KG1 (cell line): Measurements from ENCODE around the gene SNX12.
A peak's percentile ranks its signal among the peaks of the same experiment; 100 is the strongest.

Experiments used
- DNase-seq: peaks from one replicate; lab custom pipeline; 2025; lab: John Stamatoyannopoulos, UW

SNX12 gene

DNA sequence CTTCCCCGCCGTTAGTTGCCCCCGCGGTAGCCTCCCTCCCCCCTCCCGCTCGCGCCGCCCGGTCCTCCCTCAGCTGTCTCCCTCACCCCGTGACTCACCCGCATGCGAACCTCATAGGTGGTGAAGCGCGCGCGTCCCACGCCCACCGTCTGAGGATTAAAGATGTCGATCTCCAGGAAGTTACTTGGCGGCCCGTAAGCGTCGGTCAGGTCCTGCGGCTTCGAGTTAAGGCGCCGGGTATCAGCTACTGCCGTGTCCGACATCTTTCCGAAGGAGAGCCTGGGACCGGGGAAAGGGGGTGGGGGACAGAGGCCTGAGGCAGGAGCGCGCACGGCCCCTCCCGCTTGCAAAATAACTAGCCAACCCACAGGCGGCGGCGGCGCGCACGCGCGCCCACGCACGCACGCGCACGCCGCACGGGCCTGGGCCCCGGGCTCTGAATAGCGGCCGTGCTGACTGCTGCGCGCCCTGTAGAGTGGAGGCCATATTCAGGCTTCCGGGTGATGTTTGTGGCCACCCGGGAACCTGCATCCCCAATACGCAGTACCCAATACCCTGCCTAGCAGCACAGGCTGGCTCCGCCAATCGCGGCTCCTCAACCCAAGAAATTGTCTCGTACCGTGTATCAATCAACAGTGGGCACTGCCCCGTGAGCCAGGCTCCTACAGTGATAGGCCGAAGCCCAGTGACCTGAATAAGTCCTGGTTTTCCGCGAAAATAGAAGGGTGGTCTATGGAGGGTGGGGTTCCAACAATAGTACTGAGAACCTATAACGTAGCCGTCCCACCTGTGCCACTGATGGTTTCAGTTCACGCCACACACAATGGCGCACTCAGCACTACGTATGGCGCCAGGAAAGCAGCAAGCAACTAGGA is at the start of gene SNX12:
TSS of gene SNX12 (minus strand) at position 291 of the 875 bp plus-strand sequence. CDS start at position 263, 28 bp downstream.
- peak; percentile 59 for DNase-seq

DNA sequence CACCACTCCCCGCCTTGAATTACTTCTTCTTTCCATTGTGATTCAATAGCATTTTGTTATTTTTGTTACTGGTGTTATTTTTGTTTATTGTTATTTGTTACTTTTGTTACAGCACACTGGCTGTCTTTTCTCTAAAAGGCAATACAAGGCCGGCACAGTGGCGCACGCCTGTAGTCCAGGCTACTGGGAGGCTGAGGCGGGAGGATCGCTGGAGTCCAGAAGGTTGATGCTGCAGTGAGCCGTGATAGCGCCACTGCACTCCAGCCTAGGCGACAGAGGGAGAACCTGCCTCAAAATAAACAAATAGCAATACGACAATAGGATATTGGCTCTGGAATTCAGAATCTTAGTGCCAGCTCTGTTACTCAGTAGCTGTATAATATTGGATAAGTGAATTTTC is 49.2 kb upstream of the SNX12 start:
- DNase-seq = no peak

DNA sequence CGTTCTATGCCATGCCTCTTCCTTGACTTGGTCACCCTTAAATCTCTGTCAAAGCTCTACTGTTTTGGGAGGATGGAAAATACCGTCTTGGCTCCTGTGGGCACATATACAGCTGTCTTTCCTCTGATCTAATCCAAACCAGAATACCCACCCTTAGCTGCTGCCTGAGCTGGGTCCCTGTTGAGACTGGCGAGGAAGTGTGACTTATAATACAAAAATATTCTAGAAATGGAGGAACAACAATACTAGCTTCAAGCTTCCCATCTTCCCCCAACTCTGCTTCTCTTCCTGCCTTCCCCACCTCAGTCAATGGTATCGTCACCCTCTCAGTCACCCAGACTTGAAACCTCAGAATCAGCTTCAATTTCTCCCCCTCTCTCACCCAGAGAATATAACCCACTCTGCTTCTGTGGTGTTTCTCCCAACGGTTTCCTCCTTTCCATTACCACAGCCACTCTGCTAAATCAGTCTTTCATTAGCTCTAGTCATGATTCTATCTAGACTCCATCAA is 43.8 kb upstream of the SNX12 start:
- DNase-seq = peak; percentile 31

DNA sequence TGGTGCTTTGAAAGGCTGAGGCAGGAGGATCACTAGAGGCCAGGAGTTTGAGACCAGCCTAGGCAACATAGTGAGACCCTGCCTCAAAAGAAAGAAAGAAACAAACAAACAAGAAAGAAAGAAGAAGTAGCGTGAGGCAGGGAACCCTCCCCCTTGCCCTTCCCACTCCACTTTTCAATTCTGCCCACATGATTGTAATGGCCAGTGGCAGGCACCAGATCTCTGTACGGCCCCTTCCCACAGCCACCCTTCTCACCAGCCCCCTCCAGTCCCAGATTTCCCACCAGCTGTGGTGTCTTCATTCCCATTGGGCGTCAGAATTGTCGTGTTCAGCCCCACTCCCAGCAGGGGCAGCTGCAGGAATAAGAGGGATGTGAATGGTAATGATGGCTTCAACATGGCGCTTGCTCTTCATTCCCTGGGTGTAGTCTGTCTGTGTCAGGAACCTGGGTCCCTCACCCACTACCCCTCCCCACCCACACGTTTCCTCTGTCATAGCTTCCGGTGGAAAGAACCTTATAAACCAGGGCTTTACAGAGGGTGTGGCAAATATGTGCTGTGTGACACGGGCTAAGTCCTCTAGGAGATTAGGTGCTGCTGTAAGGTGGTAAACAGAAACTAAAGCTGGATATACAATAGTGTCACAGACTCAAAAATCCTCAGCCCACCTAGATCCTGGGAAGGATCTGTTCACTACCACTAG is 43.2 kb upstream of the SNX12 start, which contains the start of gene IL2RG:
TSS of gene IL2RG (minus strand) at position 437 of the 703 bp plus-strand sequence. CDS start at position 399, 38 bp downstream.
- peak; percentile 4 for DNase-seq

DNA sequence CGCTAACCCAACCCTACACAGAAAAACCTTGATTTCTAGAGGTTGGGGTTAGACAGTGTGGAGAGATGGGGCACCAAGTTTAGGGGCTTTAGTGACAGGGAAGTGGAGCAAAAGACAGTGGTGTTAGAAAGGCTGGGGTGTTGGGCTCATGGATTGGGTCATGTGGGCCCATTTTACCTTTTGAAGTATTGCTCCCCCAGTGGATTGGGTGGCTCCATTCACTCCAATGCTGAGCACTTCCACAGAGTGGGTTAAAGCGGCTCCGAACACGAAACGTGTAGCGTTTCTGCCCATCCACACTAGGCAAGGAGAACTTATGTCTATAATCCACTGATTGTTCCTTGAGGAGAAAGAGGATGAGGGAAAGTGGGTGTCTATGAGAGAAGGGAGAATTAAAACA is 40.9 kb upstream of the SNX12 start:
- DNase-seq = no peak

DNA sequence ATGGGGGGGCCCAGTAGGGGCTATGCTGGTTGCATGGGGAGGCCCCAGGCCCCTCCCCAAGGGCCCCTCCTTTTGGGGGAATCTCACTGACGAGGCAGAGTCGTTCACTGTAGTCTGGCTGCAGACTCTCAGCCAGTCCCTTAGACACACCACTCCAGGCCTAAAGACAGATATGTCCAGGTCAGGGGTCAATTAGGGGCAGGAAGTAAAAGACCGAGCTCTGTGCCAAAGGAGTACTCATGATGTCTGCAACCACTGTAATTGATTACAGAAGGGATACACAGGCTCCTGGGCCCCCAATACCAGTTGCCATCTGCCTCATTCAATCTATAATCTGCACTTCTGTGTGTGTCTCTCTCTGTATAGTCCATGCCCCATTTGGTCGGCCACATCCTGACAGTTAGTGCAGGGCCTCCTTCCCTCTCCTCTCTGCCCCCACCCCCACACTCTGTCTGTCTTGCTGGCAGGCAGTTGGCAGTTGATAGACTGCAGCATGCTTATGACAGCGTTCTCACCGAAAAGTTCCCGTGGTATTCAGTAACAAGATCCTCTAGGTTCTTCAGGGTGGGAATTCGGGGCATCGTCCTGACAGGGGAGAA is 39.7 kb upstream of the SNX12 start:
- DNase-seq = peak; percentile 9

DNA sequence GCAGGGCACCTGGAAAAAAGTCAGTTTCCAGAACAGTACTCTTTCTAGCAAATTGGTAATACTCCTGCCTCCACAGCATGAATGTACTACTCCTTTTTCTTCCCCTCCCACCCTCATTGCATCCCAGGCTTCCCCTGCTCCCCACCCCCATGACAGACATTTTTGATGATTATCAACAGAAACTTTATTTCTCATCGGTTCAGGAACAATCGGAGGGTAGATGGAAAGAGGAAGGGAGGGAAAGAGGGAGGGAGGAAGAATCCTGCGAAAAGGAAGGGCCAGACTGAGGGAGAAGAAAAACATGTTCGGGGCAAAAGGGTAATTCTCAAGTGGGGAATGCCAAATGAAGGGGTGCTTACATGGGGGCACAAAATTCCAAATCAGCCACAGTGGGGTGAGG is 39.1 kb upstream of the SNX12 start:
- DNase-seq = no peak

DNA sequence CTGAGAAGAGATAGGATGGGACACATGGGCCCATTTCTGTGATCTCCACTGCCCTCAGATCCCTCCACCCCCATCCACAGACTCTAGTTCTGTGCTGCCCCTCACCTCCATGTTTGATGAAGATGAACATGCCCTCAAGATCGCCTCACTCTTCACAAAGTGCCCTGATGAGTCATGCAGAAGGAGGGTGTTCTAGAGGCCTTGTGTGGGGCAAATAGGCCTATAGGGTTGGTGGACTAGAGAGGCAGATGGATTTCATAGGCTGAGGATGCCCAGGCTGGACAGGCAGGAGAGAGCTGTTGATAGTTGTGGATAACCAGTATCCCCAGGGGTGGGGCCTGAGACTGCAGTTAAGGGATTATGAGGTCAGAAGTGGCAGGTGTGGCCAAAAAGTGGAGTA is 38.3 kb upstream of the SNX12 start, which contains the start of gene CXorf65:
TSS of gene CXorf65 (minus strand) at position 314 of the 400 bp plus-strand sequence. CDS start at position 130, 184 bp downstream.
- no peak for DNase-seq

DNA sequence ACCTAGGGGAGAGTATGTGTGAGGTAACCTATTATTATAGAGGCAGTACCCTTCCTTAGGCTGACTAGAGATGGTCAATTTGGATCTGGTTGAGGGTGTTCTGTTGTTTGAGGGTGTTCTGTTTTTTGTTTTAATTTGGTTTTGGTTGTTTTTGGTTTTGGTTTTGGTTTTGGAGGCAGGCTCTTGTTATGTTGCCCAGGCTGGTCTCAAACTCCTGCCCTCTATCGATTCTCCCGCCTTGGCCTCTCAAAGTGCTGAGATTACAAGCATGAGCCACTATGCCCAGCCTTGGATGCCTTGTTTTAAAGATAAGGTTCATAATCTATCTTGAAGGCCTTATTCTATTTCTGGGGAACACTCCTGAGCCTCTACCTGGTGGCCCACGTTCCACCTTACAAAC is 37.5 kb upstream of the SNX12 start:
- DNase-seq = no peak

DNA sequence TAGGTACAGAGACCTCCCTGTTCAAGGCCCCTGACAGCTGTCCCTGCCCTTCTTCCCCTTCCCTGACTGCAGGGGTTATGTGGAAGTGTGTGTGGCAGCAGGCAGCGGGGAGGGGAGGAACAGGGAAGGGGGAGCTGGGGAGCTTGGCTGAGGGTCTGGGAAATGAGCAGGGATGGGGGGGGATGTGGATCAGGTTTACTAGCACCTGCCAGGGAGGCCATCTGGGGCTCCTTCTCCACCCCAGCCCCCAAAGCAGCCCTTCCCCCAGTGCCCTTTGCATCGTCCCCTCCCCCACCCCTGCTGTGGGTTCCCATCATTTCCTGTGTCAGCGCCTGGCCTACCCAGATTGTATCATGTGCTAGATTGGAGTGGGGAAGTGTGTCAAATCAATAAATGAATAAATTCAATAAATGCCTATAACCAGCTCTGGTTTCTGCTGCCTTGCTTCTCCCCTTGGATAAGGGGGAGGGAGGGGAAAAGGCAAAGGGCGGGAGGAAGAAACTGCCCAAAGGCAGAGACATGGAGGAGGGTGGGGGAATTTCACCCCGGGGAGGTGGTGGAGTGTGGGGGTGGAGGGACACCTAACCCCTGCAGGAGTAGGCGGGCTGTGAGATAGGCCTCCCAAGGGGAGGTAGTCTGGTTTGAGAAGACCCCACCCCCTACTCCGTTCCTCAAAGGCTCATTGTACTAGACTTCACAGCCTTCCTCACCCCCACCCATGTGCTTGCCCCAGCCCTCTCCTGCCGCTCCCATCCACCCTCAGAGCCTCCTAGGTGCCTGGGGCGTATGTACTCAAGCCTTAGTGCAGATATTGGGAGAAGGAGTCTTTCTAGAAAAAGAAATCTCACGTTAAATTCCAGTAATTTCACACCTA is 35.2 kb upstream of the SNX12 start:
- DNase-seq = peak; percentile 15

DNA sequence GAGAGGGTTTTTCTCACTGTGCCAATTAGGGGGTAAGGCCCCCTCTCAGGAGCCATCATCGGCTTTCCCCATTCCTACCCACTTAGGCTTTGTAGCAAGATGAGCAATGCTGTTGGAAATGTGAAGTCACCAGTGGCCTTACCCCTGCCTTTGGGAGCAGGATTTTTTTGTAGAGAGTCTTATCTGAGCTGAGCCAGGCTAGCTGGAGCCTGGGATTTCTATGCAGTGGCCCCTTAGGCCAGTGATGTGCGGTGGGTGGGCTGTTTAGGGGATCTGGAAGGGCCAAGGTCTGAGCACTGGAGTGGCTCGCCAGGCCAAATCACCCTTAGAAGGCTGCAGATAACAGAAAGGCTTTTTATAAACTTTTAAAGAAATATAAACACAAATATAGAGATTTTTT is 34.2 kb upstream of the SNX12 start:
- no peak for DNase-seq

DNA sequence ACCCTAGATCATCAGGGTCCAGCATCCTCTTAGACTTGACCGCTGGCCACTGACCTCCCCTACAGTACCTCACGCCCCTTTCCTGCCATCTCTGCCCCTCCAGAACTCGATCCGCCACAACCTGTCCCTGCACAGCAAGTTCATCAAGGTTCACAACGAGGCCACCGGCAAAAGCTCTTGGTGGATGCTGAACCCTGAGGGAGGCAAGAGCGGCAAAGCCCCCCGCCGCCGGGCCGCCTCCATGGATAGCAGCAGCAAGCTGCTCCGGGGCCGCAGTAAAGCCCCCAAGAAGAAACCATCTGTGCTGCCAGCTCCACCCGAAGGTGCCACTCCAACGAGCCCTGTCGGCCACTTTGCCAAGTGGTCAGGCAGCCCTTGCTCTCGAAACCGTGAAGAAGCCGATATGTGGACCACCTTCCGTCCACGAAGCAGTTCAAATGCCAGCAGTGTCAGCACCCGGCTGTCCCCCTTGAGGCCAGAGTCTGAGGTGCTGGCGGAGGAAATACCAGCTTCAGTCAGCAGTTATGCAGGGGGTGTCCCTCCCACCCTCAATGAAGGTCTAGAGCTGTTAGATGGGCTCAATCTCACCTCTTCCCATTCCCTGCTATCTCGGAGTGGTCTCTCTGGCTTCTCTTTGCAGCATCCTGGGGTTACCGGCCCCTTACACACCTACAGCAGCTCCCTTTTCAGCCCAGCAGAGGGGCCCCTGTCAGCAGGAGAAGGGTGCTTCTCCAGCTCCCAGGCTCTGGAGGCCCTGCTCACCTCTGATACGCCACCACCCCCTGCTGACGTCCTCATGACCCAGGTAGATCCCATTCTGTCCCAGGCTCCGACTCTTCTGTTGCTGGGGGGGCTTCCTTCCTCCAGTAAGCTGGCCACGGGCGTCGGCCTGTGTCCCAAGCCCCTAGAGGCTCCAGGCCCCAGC is 32.7 kb upstream of the SNX12 start:
- no peak for DNase-seq

DNA sequence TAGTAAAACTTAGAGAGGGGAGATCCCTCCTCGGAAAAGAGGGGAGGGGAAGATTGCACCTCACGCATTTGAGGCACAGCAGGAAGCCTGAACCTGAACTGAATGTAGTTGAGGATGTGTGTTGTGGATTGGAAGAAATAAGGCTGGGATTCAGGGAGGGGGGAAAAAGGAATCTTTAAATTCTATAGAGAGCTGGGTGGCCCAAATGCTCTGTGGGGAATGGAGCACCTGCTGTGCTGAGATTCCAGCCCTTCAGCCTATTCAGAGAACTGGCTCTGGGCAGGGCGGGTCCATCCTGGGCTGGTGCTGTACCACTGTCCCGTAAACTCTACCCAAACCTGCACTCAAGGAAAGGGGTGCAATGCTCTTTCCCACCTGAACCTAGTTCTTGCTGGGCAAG is 31.6 kb upstream of the SNX12 start:
- DNase-seq = no peak

DNA sequence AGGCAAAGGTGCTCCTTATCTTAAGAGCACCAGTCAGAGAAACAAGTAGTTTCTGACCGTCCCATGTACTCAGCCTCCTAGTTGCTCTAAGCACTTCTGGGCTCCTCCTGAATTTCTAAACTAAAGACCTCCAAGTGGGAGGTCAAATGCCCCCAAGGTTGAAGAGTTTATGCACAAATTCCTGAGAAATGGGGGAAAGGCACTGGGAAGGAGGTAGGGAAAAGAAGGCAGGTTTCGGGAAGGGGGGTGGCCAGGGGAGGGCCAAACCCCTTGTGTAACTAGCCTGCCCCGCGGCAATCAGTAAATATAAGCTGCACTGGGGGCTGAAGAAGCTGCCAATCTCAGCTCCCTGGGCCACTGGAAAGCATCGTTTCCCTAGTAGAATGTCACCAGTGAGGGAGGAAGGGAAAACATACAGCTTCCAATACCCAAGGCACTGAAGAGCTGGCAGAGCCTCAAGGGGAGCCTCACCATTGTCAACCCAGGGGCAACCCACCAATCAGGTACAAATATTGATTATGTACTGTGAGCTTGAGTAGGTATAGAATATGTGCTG is 30.9 kb upstream of the SNX12 start:
- DNase-seq = no peak

DNA sequence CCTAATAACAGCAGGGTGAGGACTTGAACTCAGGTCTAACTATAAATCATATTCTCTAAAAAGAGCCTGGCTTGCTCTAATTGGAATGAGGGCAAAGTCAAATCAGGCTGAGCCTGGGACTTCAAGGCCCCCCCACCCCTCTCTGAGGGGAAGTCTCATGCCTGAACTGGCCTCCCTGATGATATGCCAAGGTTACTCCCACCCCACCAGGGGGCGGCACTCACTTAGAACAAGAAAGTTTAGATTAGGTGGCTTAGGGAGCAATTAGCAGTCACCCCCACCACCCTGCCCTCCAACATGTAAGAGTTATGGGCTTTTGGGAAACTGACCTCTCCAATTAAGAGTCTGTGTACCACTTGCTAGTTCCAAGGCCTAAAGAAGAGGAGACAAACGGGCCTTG is 30.2 kb upstream of the SNX12 start:
- DNase-seq = peak; percentile 9

DNA sequence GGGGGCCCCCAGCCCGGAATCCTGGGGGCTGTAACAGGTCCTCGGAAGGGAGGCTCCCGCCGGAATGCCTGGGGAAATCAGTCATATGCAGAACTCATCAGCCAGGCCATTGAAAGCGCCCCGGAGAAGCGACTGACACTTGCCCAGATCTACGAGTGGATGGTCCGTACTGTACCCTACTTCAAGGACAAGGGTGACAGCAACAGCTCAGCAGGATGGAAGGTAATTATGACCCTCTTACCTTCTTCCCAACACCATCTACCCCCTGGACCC is 28.6 kb upstream of the SNX12 start:
- DNase-seq = no peak

DNA sequence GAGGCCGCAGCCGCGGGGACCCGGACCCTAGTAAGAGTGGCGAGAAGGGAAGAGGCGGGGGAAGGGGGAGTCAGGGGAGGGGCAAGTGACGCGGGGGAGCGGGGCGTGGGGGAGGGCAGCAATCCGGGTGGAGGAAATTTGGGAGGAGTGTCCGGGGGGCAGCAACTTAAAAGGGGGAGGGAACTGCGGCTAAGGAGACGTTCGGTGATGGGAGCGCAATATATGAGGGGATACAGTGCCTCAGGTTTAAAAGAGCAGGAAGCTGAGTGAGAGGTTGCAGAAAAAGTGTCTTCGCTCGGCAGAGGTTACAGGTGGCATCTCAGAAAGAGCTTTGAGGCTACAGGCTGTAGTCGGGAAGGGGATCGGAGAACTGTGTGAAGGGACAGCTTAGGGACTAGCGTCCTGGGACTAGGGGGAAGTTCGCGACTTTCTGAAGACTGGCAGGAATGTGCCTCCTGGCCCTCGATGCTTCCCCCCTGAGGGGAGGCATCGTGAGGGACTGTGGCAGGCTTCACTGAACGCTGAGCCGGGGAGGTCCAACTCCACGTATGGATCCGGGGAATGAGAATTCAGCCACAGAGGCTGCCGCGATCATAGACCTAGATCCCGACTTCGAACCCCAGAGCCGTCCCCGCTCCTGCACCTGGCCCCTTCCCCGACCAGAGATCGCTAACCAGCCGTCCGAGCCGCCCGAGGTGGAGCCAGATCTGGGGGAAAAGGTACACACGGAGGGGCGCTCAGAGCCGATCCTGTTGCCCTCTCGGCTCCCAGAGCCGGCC is 28.0 kb upstream of the SNX12 start:
- DNase-seq = no peak

DNA sequence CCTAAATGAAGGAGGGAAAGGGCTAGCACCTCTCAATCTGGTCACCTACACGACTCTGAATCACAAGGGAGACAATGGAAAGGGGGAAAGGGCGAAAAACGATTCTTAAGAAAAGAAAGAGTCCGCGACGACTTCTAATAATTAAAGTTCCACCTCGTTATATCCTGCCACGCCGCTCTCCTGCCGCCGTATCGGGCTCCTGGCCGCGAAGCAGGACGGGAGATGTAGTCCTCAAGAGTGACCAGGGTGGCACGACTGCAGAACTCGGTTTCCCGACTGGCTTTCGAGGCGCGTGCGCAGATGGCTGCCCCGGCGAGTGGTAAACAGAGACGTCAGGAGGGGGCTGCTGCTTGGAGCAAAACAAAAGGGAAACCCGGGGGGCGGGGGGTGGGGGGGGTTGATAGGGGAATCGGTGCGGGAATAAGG is 27.4 kb upstream of the SNX12 start, which contains the start of gene FOXO4:
TSS of gene FOXO4 (plus strand) at position 297 of the 426 bp plus-strand sequence. CDS start 678 bp downstream, outside the sequence.
- peak; percentile 13 for DNase-seq

DNA sequence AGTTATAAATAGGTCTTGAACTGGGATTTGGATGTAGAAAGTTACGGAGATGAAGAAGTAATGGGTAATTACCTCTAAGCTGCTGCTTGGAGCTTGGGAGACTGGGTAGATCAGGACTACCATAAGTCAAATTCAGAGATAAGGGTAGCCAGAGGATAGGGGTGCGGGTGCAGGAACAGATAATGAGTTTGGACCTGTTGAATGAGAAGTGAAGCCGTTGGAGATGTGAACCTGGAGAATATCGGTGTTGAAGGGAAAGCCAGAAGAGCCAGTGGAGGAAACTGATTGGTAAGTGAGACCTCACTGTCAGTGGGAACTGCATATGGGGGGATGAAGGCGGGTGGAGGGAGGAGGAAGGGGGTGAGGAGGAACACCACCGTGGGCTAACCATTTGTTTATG is 26.9 kb upstream of the SNX12 start:
- no peak for DNase-seq
